ENCODE results near the gene PNPLA1.

The PNPLA1 gene

GRCh38 chr6:36242626-36243025 is 27.2 kb upstream of the PNPLA1 start:
- TF ChIP-seq POLR2AphosphoS5 (IDR thresholded peaks at IDR 0.05; ENCODE audit: low read depth, low read length) (no peak), TAF1 (IDR thresholded peaks at IDR 0.05; ENCODE audit: borderline replicate concordance, insufficient read depth, low read length) (no peak), FOXP2 (optimal IDR thresholded peaks at IDR 0.05; ENCODE audit: borderline replicate concordance, extremely low read depth, extremely low read length, insufficient read depth) (no peak), REST (IDR thresholded peaks at IDR 0.05; ENCODE audit: insufficient read depth in 1 of 2, low read depth in 2 of 2, low read length in 2 of 2) (no peak)

GRCh38 chr6:36243562-36244212 is 26.2 kb upstream of the PNPLA1 start:
- no peak for TF ChIP-seq POLR2AphosphoS5 (IDR thresholded peaks at IDR 0.05; ENCODE audit: low read depth, low read length)
- no peak for TF ChIP-seq FOXP2 (optimal IDR thresholded peaks at IDR 0.05; ENCODE audit: borderline replicate concordance, extremely low read depth, extremely low read length, insufficient read depth)
- no peak for TF ChIP-seq REST (IDR thresholded peaks at IDR 0.05; ENCODE audit: insufficient read depth in 1 of 2, low read depth in 2 of 2, low read length in 2 of 2)
- no peak for TF ChIP-seq SIN3A (IDR thresholded peaks at IDR 0.05; ENCODE audit: borderline replicate concordance, insufficient read depth, low read length)
- TF ChIP-seq TAF1 (IDR thresholded peaks at IDR 0.05; ENCODE audit: borderline replicate concordance, insufficient read depth, low read length) = no peak

- TF ChIP-seq SIN3A (IDR thresholded peaks at IDR 0.05; ENCODE audit: borderline replicate concordance, insufficient read depth, low read length) (no peak), REST (IDR thresholded peaks at IDR 0.05; ENCODE audit: insufficient read depth in 1 of 2, low read depth in 2 of 2, low read length in 2 of 2) (no peak), FOXP2 (optimal IDR thresholded peaks at IDR 0.05; ENCODE audit: borderline replicate concordance, extremely low read depth, extremely low read length, insufficient read depth) (no peak)
These were observed 25.1 kb upstream of the PNPLA1 start for GRCh38 chr6:36244641-36245280.

- no peak for TF ChIP-seq TAF1 (IDR thresholded peaks at IDR 0.05; ENCODE audit: borderline replicate concordance, insufficient read depth, low read length)
- TF ChIP-seq REST (IDR thresholded peaks at IDR 0.05; ENCODE audit: insufficient read depth in 1 of 2, low read depth in 2 of 2, low read length in 2 of 2) = no peak
- TF ChIP-seq FOXP2 (optimal IDR thresholded peaks at IDR 0.05; ENCODE audit: borderline replicate concordance, extremely low read depth, extremely low read length, insufficient read depth) = no peak
- TF ChIP-seq SIN3A (IDR thresholded peaks at IDR 0.05; ENCODE audit: borderline replicate concordance, insufficient read depth, low read length) = no peak
- no peak for TF ChIP-seq POLR2AphosphoS5 (IDR thresholded peaks at IDR 0.05; ENCODE audit: low read depth, low read length)
These were observed 24.2 kb upstream of the PNPLA1 start for GRCh38 chr6:36245572-36246061.

Data from PFSK-1 (cell line).